Midbrain (tissue), 1 donor: Measurements from ENCODE around the gene AIDA.
"Not testable (repeated sequence)": the region's sequence is repeated elsewhere in the genome, so short reads cannot be mapped to it uniquely, and the experiment has no call there.

Experiments
- DNase-seq: peaks from one replicate; lab custom pipeline; 2025; lab: John Stamatoyannopoulos, UW

The AIDA gene

GRCh38 chr1:222711319-222712252, 705 bp downstream of the AIDA start:
- DNase-seq = peak; percentile 24

DNA sequence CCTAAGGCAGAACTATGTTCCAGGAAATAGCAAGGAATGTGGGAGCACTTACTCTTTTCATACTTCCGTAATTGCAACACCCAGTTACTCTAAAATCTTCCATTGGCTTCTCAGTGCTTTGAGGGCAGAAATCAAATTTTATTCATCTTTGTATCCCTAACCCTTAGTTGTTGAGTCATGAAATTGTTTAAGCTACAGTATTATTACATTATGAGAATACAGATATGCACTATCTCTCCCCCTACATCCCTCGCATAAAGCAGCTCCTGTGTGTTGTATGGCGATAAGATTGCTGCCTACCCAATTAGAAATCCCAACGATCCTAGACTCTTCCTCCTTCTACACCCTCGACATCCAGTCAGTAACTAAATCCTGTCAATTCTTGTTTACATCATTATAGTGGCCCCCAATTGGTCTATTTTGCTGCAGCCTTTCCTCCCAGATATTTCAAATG, 2.6 kb downstream of the AIDA start:
- DNase-seq = no peak

GRCh38 chr1:222706815-222707214, 5.5 kb downstream of the AIDA start:
- no peak for DNase-seq

- no peak for DNase-seq
These were observed 8.0 kb downstream of the AIDA start for GRCh38 chr1:222704260-222704659.

GRCh38 chr1:222702210-222702609, 10.1 kb downstream of the AIDA start:
- DNase-seq = no peak

DNA sequence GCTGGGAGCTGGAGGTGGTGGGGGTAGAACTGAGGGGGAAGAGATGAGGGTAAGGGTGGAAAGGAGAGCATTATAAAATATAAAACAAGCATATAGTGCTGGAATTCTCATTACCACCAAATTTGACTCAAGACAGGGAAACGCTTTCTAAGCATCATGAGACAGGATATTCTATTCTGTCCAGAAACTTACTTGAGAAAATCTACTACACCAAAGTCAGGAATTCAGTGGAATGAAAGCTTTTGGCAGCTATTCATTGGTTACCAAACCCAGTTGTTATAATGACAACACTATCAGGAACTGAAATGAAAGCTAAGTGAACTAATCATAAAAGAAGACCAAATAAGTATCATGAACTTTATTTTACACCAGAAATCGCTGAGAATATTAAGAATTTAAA, 14.5 kb downstream of the AIDA start:
- no peak for DNase-seq

DNA sequence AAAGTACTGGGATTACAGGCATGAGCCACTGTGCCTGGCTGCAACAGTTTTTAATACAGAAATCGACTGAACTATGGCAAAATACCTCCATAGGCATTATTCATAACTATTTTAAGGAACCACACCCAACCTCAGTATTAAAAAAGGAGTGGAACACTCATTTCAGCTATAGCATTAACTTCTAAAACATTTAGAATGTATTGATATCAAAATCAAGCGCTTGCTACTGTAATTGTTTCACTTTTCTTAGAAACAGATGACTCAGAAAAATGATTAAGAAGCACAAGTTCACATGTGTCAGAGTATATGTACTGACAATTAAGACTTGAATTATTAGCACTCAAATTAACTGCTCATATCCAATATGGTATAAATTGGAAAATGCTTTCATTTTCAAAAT, 15.1 kb downstream of the AIDA start:
- no peak for DNase-seq

DNA sequence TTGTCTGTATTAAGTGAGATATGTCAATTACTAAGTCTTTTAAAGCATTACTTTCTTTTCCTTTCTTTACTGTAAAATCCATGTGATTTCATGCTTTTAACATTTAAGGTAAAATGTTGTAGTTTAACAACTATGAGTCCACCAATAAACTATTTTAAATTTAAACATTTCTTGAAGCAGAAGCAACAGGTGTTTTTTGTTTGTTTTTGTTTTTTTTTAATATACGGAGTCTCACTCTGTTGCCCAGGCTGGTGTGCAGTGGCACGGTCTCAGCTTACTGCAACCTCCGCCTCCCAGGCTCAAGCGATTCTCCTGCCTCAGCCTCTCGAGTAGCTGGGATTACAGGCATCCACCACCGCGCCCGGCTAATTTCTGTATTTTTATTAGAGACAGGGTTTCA, 15.6 kb downstream of the AIDA start:
- DNase-seq = no peak

GRCh38 chr1:222694927-222695326, 17.4 kb downstream of the AIDA start:
- DNase-seq = no peak

DNA sequence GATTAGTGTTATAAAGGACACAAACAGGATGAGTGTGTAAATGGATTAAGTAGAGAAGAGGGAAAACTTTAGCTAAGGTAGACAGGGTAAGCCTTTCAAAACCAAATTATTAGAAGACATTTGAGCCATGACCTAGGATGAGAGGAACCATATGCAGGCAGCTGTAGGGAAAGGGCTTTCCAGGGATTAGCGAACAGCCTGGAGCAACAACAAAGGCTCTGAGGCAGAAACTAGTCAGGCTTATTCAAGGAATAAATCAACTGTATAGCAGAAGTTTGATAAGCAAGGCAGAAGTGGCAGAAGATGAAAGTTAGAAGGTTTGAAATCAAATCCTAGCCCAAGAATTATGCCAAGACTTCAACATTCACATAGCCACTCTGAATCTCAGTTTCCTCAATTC, 21.3 kb downstream of the AIDA start:
- DNase-seq = no peak

DNA sequence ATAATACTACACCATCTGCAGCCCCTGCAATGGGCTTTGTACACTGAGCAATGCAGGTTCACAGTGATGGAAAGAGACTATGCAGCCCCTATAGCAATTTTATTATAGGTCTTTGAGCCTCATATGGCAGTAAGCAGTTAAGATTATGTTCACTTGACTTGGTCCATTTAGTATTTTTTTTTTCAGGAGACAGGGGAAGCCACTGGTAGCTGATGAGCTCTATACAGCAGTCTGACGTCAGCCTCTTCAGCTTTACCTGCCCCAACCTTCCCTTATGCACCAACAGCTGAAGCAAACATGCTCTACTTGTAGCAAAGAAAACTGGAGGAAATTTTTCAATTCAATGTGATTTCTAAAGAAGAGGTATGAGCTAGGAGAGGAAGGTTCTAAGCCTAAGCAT, 32.2 kb downstream of the AIDA start:
- DNase-seq = no peak

- DNase-seq = no peak
These were observed 42.2 kb downstream of the AIDA start for GRCh38 chr1:222670110-222670509.

DNA sequence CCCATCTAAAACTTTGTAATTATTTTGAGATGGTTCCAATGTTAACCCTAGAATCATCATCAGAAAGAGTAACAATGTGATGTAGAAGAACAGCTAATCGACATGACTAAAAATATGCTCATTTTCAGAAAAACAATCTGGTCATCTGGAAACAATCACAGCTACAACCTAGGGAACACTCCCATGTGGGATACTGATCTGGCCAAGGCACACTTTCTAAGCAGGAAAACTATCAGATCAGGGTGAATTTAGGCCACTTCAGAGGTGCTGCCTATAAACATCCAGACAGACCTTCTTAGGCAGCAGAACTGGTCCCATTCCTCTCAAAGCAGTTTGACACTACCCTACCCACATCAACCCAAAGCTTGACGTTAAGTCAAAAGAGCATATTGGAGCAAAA, 43.2 kb downstream of the AIDA start:
- DNase-seq = not testable (repeated sequence)

GRCh38 chr1:222668184-222668583, 44.1 kb downstream of the AIDA start:
- DNase-seq = not testable (repeated sequence)

DNA sequence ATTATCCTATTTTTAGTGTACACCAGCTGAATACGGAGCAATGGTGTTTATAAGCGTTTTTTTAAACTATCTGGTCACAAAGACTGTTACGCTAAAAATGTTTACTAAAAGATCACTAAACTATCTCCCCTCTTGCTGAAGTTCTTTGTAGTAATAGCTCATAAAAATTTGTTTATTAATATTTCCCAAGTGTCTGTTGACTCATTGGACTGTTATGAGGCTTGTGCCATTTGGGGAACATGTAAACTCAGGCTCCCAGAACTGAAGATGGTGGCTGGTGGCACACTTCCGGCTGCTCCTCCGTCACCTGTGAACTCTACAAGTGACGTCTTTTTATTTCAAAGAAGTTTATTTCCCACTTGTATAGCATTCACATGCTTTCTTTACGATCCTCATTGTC, 46.3 kb downstream of the AIDA start:
- DNase-seq = no peak

DNA sequence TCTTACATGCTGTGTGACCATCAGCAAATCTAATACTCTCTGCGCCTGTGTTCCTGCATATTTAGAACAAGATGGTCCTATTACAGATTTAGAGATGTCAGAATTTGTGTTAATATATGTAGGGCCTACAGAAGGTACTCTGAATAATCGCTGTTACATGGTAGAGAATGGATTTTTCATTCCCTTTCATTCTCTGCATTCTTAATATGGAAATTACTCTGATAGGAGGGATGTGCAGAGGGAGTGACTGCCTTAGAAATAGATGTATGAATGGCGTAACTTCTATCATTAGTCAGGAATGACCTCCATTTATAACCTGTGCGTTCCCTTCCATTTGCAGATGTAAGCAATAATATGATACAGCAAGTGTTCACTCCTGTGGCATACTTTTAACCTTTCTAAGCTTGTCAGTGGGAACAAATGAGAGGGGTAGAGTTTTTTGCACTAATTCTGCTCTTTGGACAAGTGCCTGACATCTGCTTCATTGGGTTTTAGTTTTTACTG, 48.8 kb downstream of the AIDA start:
- DNase-seq = no peak

DNA sequence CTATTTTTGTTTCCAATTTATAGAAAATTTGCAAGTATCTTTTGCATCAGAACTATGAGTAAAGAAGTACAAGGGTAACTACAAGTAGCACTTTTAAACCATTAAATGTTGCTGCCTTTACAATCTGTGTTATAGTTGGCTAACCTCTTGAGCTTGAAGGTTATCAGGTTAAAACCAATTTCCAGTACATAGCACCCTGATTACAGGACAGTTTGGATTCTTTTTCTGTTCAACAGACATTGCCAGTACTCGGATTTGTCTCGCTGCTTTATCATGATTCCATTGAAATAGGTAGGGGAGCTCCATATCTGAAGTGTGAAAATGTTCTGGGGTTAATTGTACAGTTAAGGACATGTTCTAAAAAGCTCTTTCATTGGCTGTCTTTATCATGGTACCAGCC, 54.4 kb downstream of the AIDA start:
- DNase-seq = no peak

- no peak for DNase-seq
These were observed 55.7 kb downstream of the AIDA start for GRCh38 chr1:222656391-222657155.

GRCh38 chr1:222654849-222655248, 57.4 kb downstream of the AIDA start:
- DNase-seq = no peak

GRCh38 chr1:222653178-222653827, 59.0 kb downstream of the AIDA start:
- DNase-seq = no peak

DNA sequence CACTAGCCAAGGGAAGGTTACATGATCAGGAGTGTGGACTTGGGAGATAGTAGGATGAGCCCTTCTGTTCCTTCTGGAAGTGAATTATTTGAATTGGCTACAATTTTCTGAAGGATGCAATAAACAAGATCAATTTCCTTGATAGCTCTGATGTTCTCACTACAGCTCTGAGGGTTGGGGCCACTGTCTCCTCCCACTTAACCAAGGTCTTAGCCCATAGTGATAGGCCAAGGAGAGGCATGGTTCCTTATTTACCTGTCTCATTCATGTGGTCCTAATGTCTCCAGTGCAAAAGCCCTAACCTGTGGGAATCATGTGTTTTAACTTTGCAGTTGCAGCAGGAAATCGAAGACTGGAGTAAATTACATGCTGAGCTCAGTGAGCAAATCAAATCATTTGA, 59.6 kb downstream of the AIDA start:
- DNase-seq = no peak

DNA sequence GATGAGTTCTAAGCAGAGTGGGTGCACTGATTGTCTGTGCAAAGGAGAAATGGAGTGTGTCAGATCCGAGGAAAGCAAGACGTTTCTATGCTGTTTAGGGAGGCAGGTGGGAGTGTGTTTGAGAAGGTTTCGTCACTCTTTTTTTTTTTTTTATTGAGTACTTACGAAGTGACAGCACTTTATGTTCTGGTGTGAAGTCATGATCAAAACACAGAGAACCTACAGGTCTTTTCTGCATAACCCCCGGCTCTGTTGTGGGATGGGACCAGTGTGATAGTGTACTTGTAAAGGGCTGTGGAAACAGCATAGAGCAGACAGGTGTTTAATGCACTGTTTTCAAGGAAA, 67.7 kb downstream of the AIDA start:
- DNase-seq = no peak
